ENCODE data around the gene EVA1C.
"Not testable (repeated sequence)": the region's sequence is repeated elsewhere in the genome, so short reads cannot be mapped to it uniquely, and the experiment has no call there.

Gene EVA1C

DNA sequence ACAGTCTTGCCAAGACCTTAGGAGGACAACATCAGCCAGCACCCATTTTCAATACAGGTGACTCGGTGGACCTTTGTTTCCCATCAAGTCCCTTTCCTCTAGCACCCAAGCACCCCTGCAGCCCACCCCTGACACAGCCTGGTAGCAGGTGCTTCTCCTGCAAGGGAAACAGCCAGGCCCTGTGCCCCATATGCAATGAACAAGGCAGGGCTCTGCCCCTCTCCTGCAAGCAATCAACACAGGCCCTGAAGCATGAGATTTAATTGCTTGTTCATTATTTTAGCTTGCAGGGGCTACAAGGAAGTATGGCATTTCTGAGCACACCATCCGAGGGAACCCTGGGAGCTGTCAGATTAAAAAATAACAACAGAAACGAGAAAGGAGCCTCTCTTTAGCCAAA, 137.4 kb downstream of the EVA1C start:
- H3K4me3 Mint-ChIP-seq, result no peak overlapping the region
- no peaks in the 10 kb centered on the region for H3K9me3 Mint-ChIP-seq
- H3K4me1 Mint-ChIP-seq, result no peaks in the 10 kb centered on the region
- H3K27ac Mint-ChIP-seq, result peak overlapping the region; percentile 33 to 86 (median 85)
- no peaks in the 10 kb centered on the region for H3K27me3 Mint-ChIP-seq (ENCODE audit: low read depth)
- H3K36me3 Mint-ChIP-seq (ENCODE audit: low read depth), result no peaks in the 10 kb centered on the region
- no peak for TF ChIP-seq CTCF (IDR thresholded peaks at IDR 0.05; ENCODE audit: unreplicated experiment in 3 of 3)

DNA sequence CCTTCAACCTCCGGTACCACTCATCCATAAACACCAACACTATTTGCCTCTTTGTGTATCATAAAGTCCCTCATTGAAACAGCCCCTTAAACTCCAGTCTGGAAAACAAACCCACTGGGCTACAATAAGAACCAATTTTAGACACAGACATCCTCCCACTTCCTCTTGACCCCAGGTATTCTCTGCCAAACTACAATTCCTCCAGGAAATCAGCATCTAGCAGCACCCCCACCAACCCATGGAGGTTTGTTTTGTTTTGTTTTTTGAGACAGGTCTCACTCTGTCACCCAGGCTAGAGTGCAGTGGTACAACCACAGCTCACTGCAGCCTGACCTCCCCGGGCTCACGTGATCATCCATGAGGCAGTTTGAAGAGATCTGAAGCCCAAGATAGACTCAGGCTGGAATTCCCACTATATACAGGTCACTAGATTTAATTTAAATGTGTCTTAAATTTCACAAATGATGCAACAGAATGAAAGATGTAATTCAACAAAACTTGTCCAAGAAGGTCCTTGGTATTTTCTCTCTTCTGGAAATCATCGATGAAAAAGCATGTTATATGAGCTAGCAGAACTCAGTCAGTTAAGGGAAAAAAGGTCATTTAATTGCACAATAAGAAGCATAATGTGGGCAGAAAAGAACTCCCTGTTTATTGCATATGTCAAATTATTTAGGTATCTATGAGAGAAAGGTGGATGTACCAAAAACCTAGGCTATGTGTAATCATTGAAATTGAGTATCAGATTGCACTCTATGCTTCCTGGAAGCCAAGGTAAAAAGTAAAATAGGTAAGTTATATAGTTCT, 142.5 kb downstream of the EVA1C start:
- no peak for TF ChIP-seq CTCF (IDR thresholded peaks at IDR 0.05; ENCODE audit: unreplicated experiment in 3 of 3)
- Mint-ChIP-seq H3K4me1 (no peaks in the 10 kb centered on the region), H3K27me3 (ENCODE audit: low read depth) (no peaks in the 10 kb centered on the region), H3K4me3 (no peak overlapping the region), H3K27ac (no peak overlapping the region), H3K9me3 (no peaks in the 10 kb centered on the region), H3K36me3 (ENCODE audit: low read depth) (no peaks in the 10 kb centered on the region)

DNA sequence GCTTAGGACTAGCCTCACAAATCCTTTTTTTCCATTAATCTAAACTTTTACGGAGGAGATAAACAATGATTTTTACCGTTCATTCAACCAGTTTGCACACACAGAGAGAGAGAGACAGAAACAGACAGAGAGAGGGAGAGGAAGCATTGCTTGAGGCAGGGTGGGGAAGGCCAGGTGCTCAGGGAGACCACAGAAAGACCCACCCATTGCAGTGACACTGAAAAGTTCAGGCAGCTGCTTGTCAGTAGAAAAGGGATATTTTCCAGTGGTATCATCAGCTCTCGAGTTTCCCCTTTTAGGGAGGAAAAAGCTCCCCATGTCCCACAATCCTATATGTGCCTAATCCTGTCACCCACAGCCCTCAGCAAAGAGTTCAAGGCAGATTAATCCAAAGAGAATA, 145.6 kb downstream of the EVA1C start:
- no peaks in the 10 kb centered on the region for H3K27me3 Mint-ChIP-seq (ENCODE audit: low read depth)
- H3K4me1 Mint-ChIP-seq, result no peaks in the 10 kb centered on the region
- no peak overlapping the region for H3K4me3 Mint-ChIP-seq
- no peak overlapping the region for H3K27ac Mint-ChIP-seq
- H3K9me3 Mint-ChIP-seq, result peaks cover 2% of the 10 kb centered on the region
- no peak for TF ChIP-seq CTCF (IDR thresholded peaks at IDR 0.05; ENCODE audit: unreplicated experiment in 3 of 3)
- H3K36me3 Mint-ChIP-seq (ENCODE audit: low read depth), result no peaks in the 10 kb centered on the region

- H3K9me3 Mint-ChIP-seq, result peaks cover 2% of the 10 kb centered on the region
- no peaks in the 10 kb centered on the region for H3K27me3 Mint-ChIP-seq (ENCODE audit: low read depth)
- TF ChIP-seq CTCF (IDR thresholded peaks at IDR 0.05; ENCODE audit: unreplicated experiment in 3 of 3), result no peak
- no peak overlapping the region for H3K4me3 Mint-ChIP-seq
- H3K27ac Mint-ChIP-seq, result no peak overlapping the region
- no peaks in the 10 kb centered on the region for H3K36me3 Mint-ChIP-seq (ENCODE audit: low read depth)
- no peaks in the 10 kb centered on the region for H3K4me1 Mint-ChIP-seq
Observed at GRCh38 chr21:32559006-32559610, 146.6 kb downstream of the EVA1C start.

- H3K9me3 Mint-ChIP-seq, result peaks cover 17% of the 10 kb centered on the region
- no peak overlapping the region for H3K4me3 Mint-ChIP-seq
- H3K27me3 Mint-ChIP-seq (ENCODE audit: low read depth), result no peaks in the 10 kb centered on the region
- no peak overlapping the region for H3K27ac Mint-ChIP-seq
- no peak for TF ChIP-seq CTCF (IDR thresholded peaks at IDR 0.05; ENCODE audit: unreplicated experiment in 3 of 3)
- peaks cover 10% of the 10 kb centered on the region for H3K36me3 Mint-ChIP-seq (ENCODE audit: low read depth)
- no peaks in the 10 kb centered on the region for H3K4me1 Mint-ChIP-seq
Observed at GRCh38 chr21:32560896-32561295, 148.4 kb downstream of the EVA1C start.

DNA sequence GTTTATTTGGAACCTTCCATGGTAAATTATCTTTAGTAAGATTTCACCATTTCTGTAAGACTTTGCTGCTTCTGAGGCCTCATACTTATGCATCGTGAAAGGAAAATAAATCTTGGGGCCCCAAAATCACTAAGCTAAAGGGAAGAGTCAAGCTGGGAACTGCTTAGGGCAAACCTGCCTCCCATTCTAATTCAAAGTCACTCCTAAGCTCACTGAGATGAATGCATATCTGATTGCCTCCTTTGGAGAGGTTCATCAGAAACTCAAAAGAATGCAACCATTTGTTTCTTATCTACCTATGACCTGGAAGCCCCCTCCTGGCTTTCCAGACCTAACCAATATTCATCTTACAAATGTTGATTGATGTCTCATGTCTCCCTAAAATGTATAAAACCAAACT, 149.0 kb downstream of the EVA1C start:
- H3K27ac Mint-ChIP-seq, H3K4me1 Mint-ChIP-seq: not testable (repeated sequence)
- H3K9me3 Mint-ChIP-seq, result peaks cover 22% of the 10 kb centered on the region

More for the DNA sequence above, 149.0 kb downstream of the EVA1C start:
- not testable (repeated sequence) for H3K4me3 Mint-ChIP-seq; H3K27me3 Mint-ChIP-seq (ENCODE audit: low read depth)
- H3K36me3 Mint-ChIP-seq (ENCODE audit: low read depth), result peaks cover 13% of the 10 kb centered on the region

Data from nephron (organoid).